IMR-90 (cell line): ENCODE results near the gene POMGNT1. TPM values are rescaled to one million over a fixed set of nuclear protein-coding genes. Genes with fewer than 3 reads are reported as not detected.

Source experiments
- ATAC-seq: fragments of 200-7000 bp; cut with Tn5 transposase; 2 replicates; pipeline ENCODE4 v1.9.1; 2020; ENCODE audit warnings: low read depth, mild to moderate bottlenecking, moderate library complexity
- BruUV-seq: library from RNA; stranded (reverse); fragments of 400-500 nt; replicated peaks from 2 replicates; lab custom pipeline; 2021; lab: Mats Ljungman, UMichigan
- CTCF ChIA-PET: fragments of 300-600 bp; formaldehyde crosslinking; extraction: SDS; loops from one replicate; lab custom pipeline; 2021; ENCODE audit warnings: antibody characterized with exemption; lab: Yijun Ruan, JAX
- POLR2A ChIA-PET: fragments of 300-600 bp; sonication (Branson Sonifier 250); formaldehyde crosslinking; loops from one replicate; lab custom pipeline; 2022; ENCODE audit warnings: antibody characterized with exemption; ENCODE audit not compliant: unreplicated experiment; lab: Charles Lee
- DNase-seq: peaks from one replicate; pipeline ENCODE4 v3.0.0; 2013
- H2AFZ ChIP-seq: replicated peaks from 2 replicates; pipeline ENCODE3; 2013; ENCODE audit warnings: low read length, mild to moderate bottlenecking; ENCODE audit not compliant: poor library complexity
- H2AK5ac ChIP-seq: 2 replicates; pipeline ENCODE4 v1.6.1; 2013; ENCODE audit warnings: low read depth, low read length, inconsistent platforms
- H2AK9ac ChIP-seq: replicated peaks from 2 replicates; pipeline ENCODE3; 2013; ENCODE audit warnings: mild to moderate bottlenecking, low read depth, low read length, moderate library complexity; ENCODE audit not compliant: poor library complexity
- H2BK120ac ChIP-seq: 2 replicates; pipeline ENCODE4 v1.6.1; 2013; ENCODE audit warnings: low read depth, low read length, inconsistent platforms
- H2BK15ac ChIP-seq: 3 replicates; pipeline ENCODE4 v1.6.1; 2013; ENCODE audit warnings: low read depth, low read length, inconsistent platforms
- H2BK20ac ChIP-seq: 2 replicates; pipeline ENCODE4 v1.6.1; 2013; ENCODE audit warnings: low read depth, mild to moderate bottlenecking, inconsistent platforms, low read length, moderate library complexity
- H2BK5ac ChIP-seq: 2 replicates; pipeline ENCODE4 v1.6.1; 2013; ENCODE audit warnings: mild to moderate bottlenecking, low read depth, low read length, inconsistent platforms; ENCODE audit not compliant: poor library complexity, severe bottlenecking
- H3K14ac ChIP-seq: replicated peaks from 2 replicates; pipeline ENCODE4 v1.6.1; 2013; ENCODE audit warnings: low read depth, low read length, inconsistent platforms
- H3K18ac ChIP-seq: 2 replicates; pipeline ENCODE4 v1.6.1; 2013; ENCODE audit warnings: low read depth, low read length, control low read depth
- H3K23ac ChIP-seq: 2 replicates; pipeline ENCODE4 v1.6.1; 2013; ENCODE audit warnings: low read depth, low read length, inconsistent platforms
- H3K27ac ChIP-seq: 2 replicates; pipeline ENCODE4 v1.5.1; 2013; ENCODE audit warnings: mild to moderate bottlenecking, control low read depth, low read length; ENCODE audit not compliant: insufficient read depth
- H3K27me3 ChIP-seq: 2 replicates; pipeline ENCODE4 v1.6.1; 2013; ENCODE audit warnings: low read length; ENCODE audit not compliant: control insufficient read depth, insufficient read depth
- H3K36me3 ChIP-seq: 2 replicates; pipeline ENCODE4 v1.6.1; 2013; ENCODE audit warnings: low read length, mixed read lengths; ENCODE audit not compliant: control insufficient read depth, insufficient read depth
- H3K4ac ChIP-seq: 2 replicates; pipeline ENCODE4 v1.6.1; 2013; ENCODE audit warnings: low read depth, low read length, inconsistent platforms
- H3K4me1 ChIP-seq: 2 replicates; pipeline ENCODE4 v1.6.1; 2013; ENCODE audit warnings: low read length, mixed read lengths; ENCODE audit not compliant: control insufficient read depth, insufficient read depth
- H3K4me2 ChIP-seq: 2 replicates; pipeline ENCODE4 v1.6.1; 2013; ENCODE audit warnings: low read depth, mild to moderate bottlenecking, control low read depth, low read length, moderate library complexity
- H3K4me3 ChIP-seq: 2 replicates; pipeline ENCODE4 v1.5.1; 2013; ENCODE audit warnings: low read depth, mild to moderate bottlenecking, control low read depth, low read length, moderate library complexity; ENCODE audit not compliant: insufficient read depth
- H3K56ac ChIP-seq: 2 replicates; pipeline ENCODE4 v1.6.1; 2013; ENCODE audit warnings: low read length, inconsistent platforms; ENCODE audit not compliant: insufficient read depth; ENCODE audit errors: extremely low read depth
- H3K79me1 ChIP-seq, 2 experiments: 2 replicates each; pipeline ENCODE4 v1.6.1; 2013; ENCODE audit warnings: low read length in 2 of 2, inconsistent platforms in 1 of 2, low read depth in 1 of 2
- H3K9ac ChIP-seq: 2 replicates; pipeline ENCODE4 v1.6.1; 2013; ENCODE audit warnings: low read depth, low read length, control low read depth
- H3K9me1 ChIP-seq: 2 replicates; pipeline ENCODE4 v1.6.1; 2013; ENCODE audit warnings: low read length, inconsistent platforms; ENCODE audit not compliant: insufficient read depth
- H3K9me3 ChIP-seq: 2 replicates; pipeline ENCODE4 v1.6.1; 2013; ENCODE audit warnings: low read length; ENCODE audit not compliant: control insufficient read depth, insufficient read depth
- H4K20me1 ChIP-seq: 2 replicates; pipeline ENCODE4 v1.6.1; 2013; ENCODE audit warnings: low read length, inconsistent platforms; ENCODE audit not compliant: insufficient read depth
- H4K5ac ChIP-seq: 2 replicates; pipeline ENCODE4 v1.6.1; 2013; ENCODE audit warnings: mild to moderate bottlenecking, low read depth, low read length, control low read depth
- H4K8ac ChIP-seq, 2 experiments: 2 replicates each; pipeline ENCODE4 v1.6.1; 2013; ENCODE audit warnings: low read depth in 2 of 2, low read length in 2 of 2, control low read depth in 1 of 2, inconsistent platforms in 1 of 2
- H4K91ac ChIP-seq: 2 replicates; pipeline ENCODE4 v1.6.1; 2013; ENCODE audit warnings: low read depth, low read length, inconsistent platforms; ENCODE audit not compliant: insufficient read depth
- BHLHE40 ChIP-seq: fragments of 150-350 bp; IDR thresholded peaks from 2 replicates; pipeline ENCODE4 v1.6.1; 2016; ENCODE audit warnings: mild to moderate bottlenecking, low read depth, low read length
- CEBPB ChIP-seq: IDR thresholded peaks from 2 replicates; pipeline ENCODE4 v1.6.1; 2012; ENCODE audit warnings: low read depth, low read length, improper control_type of control experiment
- CHD1 ChIP-seq: IDR thresholded peaks from 2 replicates; pipeline ENCODE4 v1.6.1; 2012; ENCODE audit warnings: low read depth, low read length, improper control_type of control experiment
- CTCF ChIP-seq: conservative IDR thresholded peaks from 2 replicates; pipeline ENCODE4 v1.5.1; 2012; ENCODE audit warnings: mild to moderate bottlenecking, low read depth, low read length, improper control_type of control experiment
- FOS ChIP-seq: fragments of 150-350 bp; IDR thresholded peaks from 2 replicates; pipeline ENCODE4 v1.6.1; 2016; ENCODE audit warnings: low read depth, low read length
- MAFK ChIP-seq: IDR thresholded peaks from 2 replicates; pipeline ENCODE4 v1.6.1; 2012; ENCODE audit warnings: low read depth, low read length, improper control_type of control experiment
- MAZ ChIP-seq: IDR thresholded peaks from 2 replicates; pipeline ENCODE4 v1.6.1; 2012; ENCODE audit warnings: low read depth, mild to moderate bottlenecking, low read length, improper control_type of control experiment, moderate library complexity, borderline replicate concordance
- MXI1 ChIP-seq: IDR thresholded peaks from 2 replicates; pipeline ENCODE4 v1.6.1; 2012; ENCODE audit warnings: low read depth, mild to moderate bottlenecking, low read length, moderate library complexity, borderline replicate concordance
- NFE2L2 ChIP-seq: fragments of 150-350 bp; IDR thresholded peaks from 2 replicates; pipeline ENCODE4 v1.6.1; 2016; ENCODE audit warnings: low read depth, mild to moderate bottlenecking, low read length
- POLR2A ChIP-seq: IDR thresholded peaks from 2 replicates; pipeline ENCODE4 v1.6.1; 2012; ENCODE audit warnings: mild to moderate bottlenecking, low read depth, low read length
- RAD21 ChIP-seq: IDR thresholded peaks from 2 replicates; pipeline ENCODE4 v1.6.1; 2012; ENCODE audit warnings: low read length, improper control_type of control experiment
- RCOR1 ChIP-seq: IDR thresholded peaks from 2 replicates; pipeline ENCODE4 v1.6.1; 2012; ENCODE audit warnings: mild to moderate bottlenecking, low read length, improper control_type of control experiment; ENCODE audit not compliant: insufficient replicate concordance
- RFX5 ChIP-seq: IDR thresholded peaks from 2 replicates; pipeline ENCODE4 v1.8.0; 2012; ENCODE audit warnings: low read depth, mild to moderate bottlenecking, low read length, moderate library complexity
- SMC3 ChIP-seq: fragments of 150-350 bp; IDR thresholded peaks from 2 replicates; pipeline ENCODE4 v1.6.1; 2016; ENCODE audit warnings: low read depth, mild to moderate bottlenecking, antibody characterized with exemption, low read length, moderate library complexity
- WGBS, 2 experiments: methylation state at CpG; one replicate each; pipeline versions ENCODE4 v1.1.5 to v1.1.7; 2013; ENCODE audit warnings: missing lambda C conversion rate in 2 of 2; ENCODE audit not compliant: insufficient read length in 1 of 2; ENCODE audit errors: extremely low coverage in 2 of 2; 5-methylcytosine and 5-hydroxymethylcytosine counted together
- dilution Hi-C: fragments of 300-500 bp; cut with HindIII; formaldehyde crosslinking; loops from one replicate; pipeline ENCODE4 v1.14.3; 2018; ENCODE audit warnings: low sequenced_read_pairs; ENCODE audit not compliant: unreplicated experiment
- in situ Hi-C: fragments of 300-500 bp; cut with MboI; formaldehyde crosslinking; loops from 3 replicates; pipeline ENCODE4 v1.14.3; 2019; ENCODE audit warnings: low sequenced_read_pairs, inconsistent platforms, mixed read lengths
- intact Hi-C: fragments of 100-400 bp; cut with micrococcal nuclease; formaldehyde crosslinking; loops from 2 replicates; pipeline ENCODE4 v1.10.0; 2022
- polyA plus RNA-seq, 3 experiments: library from polyadenylated mRNA; depleted of rRNA; stranded (reverse); fragments of >200 nt; gene quantifications; 2 replicates each; pipeline ENCODE4 v1.2.3, GENCODE V29; 2012; ENCODE audit warnings: low replicate concordance in 1 of 3
- total RNA-seq: library from RNA; depleted of rRNA; stranded (reverse); fragments of >200 nt; gene quantifications from 2 replicates; pipeline ENCODE4 v1.2.3, GENCODE V29; 2012
- TF ChIP-seq, protein P1 (sequence below): fragments of 150-350 bp; IDR thresholded peaks from 2 replicates; pipeline ENCODE4 v1.6.1; 2017; ENCODE audit warnings: mild to moderate bottlenecking, antibody characterized with exemption, low read length, low read depth
- TF ChIP-seq, protein P2 (sequence below): fragments of 150-350 bp; IDR thresholded peaks from 2 replicates; pipeline ENCODE4 v1.6.1; 2016; ENCODE audit warnings: low read depth, mild to moderate bottlenecking, low read length, moderate library complexity, borderline replicate concordance

POMGNT1 gene
- total and polyA plus RNA-seq, 2 of the 4 experiments (the other 2 are of a cell fraction): 54.8 to 65.3 TPM

DNA sequence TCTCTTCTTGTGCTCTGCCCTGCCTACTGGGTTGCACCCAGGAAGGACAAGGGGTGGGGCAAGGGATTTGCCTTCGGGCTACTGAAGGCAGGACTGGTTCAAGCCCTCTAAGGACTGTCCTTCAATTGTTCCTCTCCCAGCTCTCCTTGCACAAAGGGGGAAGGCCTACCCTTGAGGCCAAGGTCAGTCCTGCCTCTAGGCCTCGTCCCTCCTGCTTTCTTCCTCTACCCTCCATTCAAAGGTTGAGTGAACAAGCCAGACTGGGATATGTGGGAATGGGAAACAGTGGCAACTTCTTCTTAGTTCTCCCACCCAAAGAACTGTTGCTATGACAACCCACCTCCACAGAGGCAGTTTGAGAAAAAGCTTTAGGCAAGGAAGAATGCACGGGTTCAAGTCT lies 7.6 kb upstream of the POMGNT1 start:
- Histone ChIP-seq H4K5ac (no peak overlapping the region), H3K14ac (no peak overlapping the region), H3K36me3 (no peaks in the 10 kb centered on the region), H2BK20ac (no peak overlapping the region), H3K18ac (no peak overlapping the region), H2AFZ (no peak overlapping the region), H2AK9ac (no peak overlapping the region), H3K56ac (no peak overlapping the region), H3K9ac (no peak overlapping the region), H3K9me3 (no peaks in the 10 kb centered on the region), H3K23ac (no peak overlapping the region), H2AK5ac (no peak overlapping the region), H3K9me1 (peaks cover 2% of the 10 kb centered on the region; the same call in 1 of the 2 replicates), H3K27ac (no peak overlapping the region), H3K4me1 (no peaks in the 10 kb centered on the region), H2BK5ac (no peak overlapping the region), H4K91ac (no peak overlapping the region), H3K79me1 (peaks cover 0 to 9% of the 10 kb centered on the region in 2 experiments; a peak in 1 of 4 replicates), H2BK15ac (no peak overlapping the region), H4K8ac (no peak overlapping the region), H2BK120ac (no peak overlapping the region), H3K4ac (no peak overlapping the region), H3K4me3 (no peak overlapping the region), H3K27me3 (no peaks in the 10 kb centered on the region), H3K4me2 (no peak overlapping the region), H4K20me1 (no peaks in the 10 kb centered on the region)
- CTCF ChIA-PET: interaction anchor here (1.0 kb wide), 1 partner anchor 18 kb away, joined by 4 read pairs; no protein-coding TSS in a partner anchor
- dilution Hi-C loops: no loop called here
- no CpG with 5 or more reads among the region's 3 CpGs for WGBS, 2 experiments
- no TSS peak for BruUV-seq
- in situ Hi-C loops: no loop called here
- TF ChIP-seq MAFK (no peak), NFE2L2 (no peak), SMC3 (no peak), MXI1 (no peak), POLR2A (no peak), RFX5 (no peak), CTCF (no peak), BHLHE40 (no peak), CEBPB (no peak), FOS (no peak), MAZ (no peak), RAD21 (no peak), CHD1 (no peak), RCOR1 (no peak)
- TF ChIP-seq, protein P1, sequence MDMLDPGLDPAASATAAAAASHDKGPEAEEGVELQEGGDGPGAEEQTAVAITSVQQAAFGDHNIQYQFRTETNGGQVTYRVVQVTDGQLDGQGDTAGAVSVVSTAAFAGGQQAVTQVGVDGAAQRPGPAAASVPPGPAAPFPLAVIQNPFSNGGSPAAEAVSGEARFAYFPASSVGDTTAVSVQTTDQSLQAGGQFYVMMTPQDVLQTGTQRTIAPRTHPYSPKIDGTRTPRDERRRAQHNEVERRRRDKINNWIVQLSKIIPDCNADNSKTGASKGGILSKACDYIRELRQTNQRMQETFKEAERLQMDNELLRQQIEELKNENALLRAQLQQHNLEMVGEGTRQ: no peak
- TF ChIP-seq, protein P2, sequence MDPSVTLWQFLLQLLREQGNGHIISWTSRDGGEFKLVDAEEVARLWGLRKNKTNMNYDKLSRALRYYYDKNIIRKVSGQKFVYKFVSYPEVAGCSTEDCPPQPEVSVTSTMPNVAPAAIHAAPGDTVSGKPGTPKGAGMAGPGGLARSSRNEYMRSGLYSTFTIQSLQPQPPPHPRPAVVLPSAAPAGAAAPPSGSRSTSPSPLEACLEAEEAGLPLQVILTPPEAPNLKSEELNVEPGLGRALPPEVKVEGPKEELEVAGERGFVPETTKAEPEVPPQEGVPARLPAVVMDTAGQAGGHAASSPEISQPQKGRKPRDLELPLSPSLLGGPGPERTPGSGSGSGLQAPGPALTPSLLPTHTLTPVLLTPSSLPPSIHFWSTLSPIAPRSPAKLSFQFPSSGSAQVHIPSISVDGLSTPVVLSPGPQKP: no peak
- ATAC-seq: no peak
- intact Hi-C loops: no loop called here
- DNase-seq: no peak
- POLR2A ChIA-PET: no interaction called here
